Measurements from ENCODE around the gene MAMDC4. TPM values are rescaled to one million over a fixed set of nuclear protein-coding genes. Genes with fewer than 3 reads are reported as not detected.
A peak's percentile ranks its signal among the peaks of the same experiment; 100 is the strongest.

The MAMDC4 gene
- total and polyA plus RNA-seq, 2 of the 13 experiments (the other 11 are each of a cell fraction or from before 2014, with no cell fraction given), result 6.0 to 6.8 TPM

DNA sequence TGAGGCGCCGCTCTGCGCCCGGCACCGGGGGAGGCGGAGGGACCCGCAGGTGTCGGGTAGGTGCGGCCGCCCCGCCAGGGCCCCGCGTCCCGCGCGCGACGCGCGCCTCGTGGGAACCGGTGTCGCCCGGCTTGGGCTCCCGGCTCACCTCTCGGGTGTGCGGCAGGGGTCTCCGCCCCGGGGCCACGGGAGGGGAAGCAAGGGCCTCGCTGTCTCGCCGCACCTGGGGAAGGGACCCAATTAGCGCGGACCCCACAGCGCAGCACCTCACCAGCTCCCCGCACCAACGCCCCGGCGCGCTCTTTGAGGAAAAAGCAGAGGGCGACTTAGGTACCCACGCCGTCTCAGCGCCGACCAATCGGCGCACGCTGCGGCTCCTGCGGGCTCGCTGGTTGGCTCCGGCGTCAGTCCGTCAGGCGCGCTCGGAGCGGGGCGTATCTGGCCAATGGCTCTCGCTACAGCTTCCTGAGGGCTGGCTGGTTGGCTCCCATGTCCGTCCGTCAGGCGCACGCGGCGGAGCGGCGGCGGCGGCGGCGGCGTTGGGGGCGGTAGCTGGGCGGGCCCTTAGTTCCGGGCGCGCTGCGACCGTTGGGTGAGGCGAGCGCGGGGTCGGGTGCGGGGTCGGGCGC, 33.9 kb downstream of the MAMDC4 start, which contains the start of gene TRAF2 (continued):
- TF ChIP-seq, protein P1, sequence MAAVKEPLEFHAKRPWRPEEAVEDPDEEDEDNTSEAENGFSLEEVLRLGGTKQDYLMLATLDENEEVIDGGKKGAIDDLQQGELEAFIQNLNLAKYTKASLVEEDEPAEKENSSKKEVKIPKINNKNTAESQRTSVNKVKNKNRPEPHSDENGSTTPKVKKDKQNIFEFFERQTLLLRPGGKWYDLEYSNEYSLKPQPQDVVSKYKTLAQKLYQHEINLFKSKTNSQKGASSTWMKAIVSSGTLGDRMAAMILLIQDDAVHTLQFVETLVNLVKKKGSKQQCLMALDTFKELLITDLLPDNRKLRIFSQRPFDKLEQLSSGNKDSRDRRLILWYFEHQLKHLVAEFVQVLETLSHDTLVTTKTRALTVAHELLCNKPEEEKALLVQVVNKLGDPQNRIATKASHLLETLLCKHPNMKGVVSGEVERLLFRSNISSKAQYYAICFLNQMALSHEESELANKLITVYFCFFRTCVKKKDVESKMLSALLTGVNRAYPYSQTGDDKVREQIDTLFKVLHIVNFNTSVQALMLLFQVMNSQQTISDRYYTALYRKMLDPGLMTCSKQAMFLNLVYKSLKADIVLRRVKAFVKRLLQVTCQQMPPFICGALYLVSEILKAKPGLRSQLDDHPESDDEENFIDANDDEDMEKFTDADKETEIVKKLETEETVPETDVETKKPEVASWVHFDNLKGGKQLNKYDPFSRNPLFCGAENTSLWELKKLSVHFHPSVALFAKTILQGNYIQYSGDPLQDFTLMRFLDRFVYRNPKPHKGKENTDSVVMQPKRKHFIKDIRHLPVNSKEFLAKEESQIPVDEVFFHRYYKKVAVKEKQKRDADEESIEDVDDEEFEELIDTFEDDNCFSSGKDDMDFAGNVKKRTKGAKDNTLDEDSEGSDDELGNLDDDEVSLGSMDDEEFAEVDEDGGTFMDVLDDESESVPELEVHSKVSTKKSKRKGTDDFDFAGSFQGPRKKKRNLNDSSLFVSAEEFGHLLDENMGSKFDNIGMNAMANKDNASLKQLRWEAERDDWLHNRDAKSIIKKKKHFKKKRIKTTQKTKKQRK (IDR thresholded peaks at IDR 0.05; ENCODE audit: low read length), result peak; percentile 77; the same call in 1 of the 2 replicates
- TF ChIP-seq FOXK1 (CRISPR knock-in tag; IDR thresholded peaks at IDR 0.05; ENCODE audit: borderline replicate concordance, low read depth) (no peak), CENPT (CRISPR knock-in tag; IDR thresholded peaks at IDR 0.05; ENCODE audit: low read depth) (0 out of 2 replicates have a peak, but pooled peaks have one; percentile 77), NFYC (CRISPR knock-in tag; IDR thresholded peaks at IDR 0.05) (peak; percentile 99), POLR2G (IDR thresholded peaks at IDR 0.05; ENCODE audit: low read depth, low read length) (peak; percentile 93), BRD4 (CRISPR knock-in tag; IDR thresholded peaks at IDR 0.05) (peak; percentile 45; the same call in 1 of the 2 replicates), NONO (IDR thresholded peaks at IDR 0.05) (no peak), NONO (CRISPR knock-in tag; conservative IDR thresholded peaks at IDR 0.05) (peak; percentile 3)
- TF ChIP-seq, protein P2, sequence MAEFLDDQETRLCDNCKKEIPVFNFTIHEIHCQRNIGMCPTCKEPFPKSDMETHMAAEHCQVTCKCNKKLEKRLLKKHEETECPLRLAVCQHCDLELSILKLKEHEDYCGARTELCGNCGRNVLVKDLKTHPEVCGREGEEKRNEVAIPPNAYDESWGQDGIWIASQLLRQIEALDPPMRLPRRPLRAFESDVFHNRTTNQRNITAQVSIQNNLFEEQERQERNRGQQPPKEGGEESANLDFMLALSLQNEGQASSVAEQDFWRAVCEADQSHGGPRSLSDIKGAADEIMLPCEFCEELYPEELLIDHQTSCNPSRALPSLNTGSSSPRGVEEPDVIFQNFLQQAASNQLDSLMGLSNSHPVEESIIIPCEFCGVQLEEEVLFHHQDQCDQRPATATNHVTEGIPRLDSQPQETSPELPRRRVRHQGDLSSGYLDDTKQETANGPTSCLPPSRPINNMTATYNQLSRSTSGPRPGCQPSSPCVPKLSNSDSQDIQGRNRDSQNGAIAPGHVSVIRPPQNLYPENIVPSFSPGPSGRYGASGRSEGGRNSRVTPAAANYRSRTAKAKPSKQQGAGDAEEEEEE (CRISPR knock-in tag; IDR thresholded peaks at IDR 0.05; ENCODE audit: borderline replicate concordance), result no peak
- TF ChIP-seq, protein P3, sequence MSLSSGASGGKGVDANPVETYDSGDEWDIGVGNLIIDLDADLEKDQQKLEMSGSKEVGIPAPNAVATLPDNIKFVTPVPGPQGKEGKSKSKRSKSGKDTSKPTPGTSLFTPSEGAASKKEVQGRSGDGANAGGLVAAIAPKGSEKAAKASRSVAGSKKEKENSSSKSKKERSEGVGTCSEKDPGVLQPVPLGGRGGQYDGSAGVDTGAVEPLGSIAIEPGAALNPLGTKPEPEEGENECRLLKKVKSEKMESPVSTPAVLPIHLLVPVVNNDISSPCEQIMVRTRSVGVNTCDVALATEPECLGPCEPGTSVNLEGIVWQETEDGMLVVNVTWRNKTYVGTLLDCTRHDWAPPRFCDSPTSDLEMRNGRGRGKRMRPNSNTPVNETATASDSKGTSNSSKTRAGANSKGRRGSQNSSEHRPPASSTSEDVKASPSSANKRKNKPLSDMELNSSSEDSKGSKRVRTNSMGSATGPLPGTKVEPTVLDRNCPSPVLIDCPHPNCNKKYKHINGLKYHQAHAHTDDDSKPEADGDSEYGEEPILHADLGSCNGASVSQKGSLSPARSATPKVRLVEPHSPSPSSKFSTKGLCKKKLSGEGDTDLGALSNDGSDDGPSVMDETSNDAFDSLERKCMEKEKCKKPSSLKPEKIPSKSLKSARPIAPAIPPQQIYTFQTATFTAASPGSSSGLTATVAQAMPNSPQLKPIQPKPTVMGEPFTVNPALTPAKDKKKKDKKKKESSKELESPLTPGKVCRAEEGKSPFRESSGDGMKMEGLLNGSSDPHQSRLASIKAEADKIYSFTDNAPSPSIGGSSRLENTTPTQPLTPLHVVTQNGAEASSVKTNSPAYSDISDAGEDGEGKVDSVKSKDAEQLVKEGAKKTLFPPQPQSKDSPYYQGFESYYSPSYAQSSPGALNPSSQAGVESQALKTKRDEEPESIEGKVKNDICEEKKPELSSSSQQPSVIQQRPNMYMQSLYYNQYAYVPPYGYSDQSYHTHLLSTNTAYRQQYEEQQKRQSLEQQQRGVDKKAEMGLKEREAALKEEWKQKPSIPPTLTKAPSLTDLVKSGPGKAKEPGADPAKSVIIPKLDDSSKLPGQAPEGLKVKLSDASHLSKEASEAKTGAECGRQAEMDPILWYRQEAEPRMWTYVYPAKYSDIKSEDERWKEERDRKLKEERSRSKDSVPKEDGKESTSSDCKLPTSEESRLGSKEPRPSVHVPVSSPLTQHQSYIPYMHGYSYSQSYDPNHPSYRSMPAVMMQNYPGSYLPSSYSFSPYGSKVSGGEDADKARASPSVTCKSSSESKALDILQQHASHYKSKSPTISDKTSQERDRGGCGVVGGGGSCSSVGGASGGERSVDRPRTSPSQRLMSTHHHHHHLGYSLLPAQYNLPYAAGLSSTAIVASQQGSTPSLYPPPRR (CRISPR knock-in tag; IDR thresholded peaks at IDR 0.05; ENCODE audit: borderline replicate concordance), result no peak
- TF ChIP-seq, protein P4, sequence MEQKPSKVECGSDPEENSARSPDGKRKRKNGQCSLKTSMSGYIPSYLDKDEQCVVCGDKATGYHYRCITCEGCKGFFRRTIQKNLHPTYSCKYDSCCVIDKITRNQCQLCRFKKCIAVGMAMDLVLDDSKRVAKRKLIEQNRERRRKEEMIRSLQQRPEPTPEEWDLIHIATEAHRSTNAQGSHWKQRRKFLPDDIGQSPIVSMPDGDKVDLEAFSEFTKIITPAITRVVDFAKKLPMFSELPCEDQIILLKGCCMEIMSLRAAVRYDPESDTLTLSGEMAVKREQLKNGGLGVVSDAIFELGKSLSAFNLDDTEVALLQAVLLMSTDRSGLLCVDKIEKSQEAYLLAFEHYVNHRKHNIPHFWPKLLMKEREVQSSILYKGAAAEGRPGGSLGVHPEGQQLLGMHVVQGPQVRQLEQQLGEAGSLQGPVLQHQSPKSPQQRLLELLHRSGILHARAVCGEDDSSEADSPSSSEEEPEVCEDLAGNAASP (CRISPR knock-in tag; IDR thresholded peaks at IDR 0.05; ENCODE audit: borderline replicate concordance), result 0 out of 2 replicates have a peak, but pooled peaks have one; percentile 29
